ENCODE data around the gene FILIP1L. TPM values are rescaled to one million over a fixed set of nuclear protein-coding genes. Genes with fewer than 3 reads are reported as not detected.

Gene FILIP1L
- total and polyA plus RNA-seq, 2 of the 13 experiments (the other 11 are each of a cell fraction or from before 2014, with no cell fraction given): 8.1 to 187 TPM

DNA sequence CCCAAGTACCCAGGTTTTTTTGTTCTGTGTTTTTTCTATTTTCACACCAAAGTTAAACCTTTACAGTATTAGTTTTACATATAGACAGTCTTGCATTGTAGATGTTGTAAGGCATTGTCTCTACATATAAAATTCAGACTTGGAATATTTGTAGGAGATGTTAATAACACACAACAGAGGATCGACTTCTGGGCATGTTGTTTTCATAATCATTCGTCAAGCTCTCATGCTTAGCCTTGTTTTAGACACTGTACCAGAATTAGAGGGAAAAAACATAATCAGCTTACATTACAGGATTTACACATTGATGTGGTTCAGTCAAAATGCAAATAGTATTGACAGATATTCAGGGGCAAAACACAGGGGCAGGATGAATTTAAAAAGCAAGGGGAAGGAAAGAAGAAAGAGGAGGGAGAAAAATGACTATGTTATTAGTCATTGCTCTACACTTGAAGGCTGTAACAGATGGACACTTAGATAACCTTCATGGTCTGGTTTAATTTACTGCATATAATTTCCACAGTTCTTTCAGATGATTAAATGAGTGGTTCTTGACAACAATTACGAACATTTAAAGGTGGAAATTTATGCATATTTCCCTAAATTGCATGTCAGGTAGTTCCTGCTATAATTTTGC lies 289.2 kb downstream of the FILIP1L start (continued):
- TF ChIP-seq, protein P1, sequence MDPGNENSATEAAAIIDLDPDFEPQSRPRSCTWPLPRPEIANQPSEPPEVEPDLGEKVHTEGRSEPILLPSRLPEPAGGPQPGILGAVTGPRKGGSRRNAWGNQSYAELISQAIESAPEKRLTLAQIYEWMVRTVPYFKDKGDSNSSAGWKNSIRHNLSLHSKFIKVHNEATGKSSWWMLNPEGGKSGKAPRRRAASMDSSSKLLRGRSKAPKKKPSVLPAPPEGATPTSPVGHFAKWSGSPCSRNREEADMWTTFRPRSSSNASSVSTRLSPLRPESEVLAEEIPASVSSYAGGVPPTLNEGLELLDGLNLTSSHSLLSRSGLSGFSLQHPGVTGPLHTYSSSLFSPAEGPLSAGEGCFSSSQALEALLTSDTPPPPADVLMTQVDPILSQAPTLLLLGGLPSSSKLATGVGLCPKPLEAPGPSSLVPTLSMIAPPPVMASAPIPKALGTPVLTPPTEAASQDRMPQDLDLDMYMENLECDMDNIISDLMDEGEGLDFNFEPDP (CRISPR knock-in tag; conservative IDR thresholded peaks at IDR 0.05): no peak
- no peak for TF ChIP-seq ZNF580 (CRISPR knock-in tag; IDR thresholded peaks at IDR 0.05; ENCODE audit: borderline replicate concordance, low read depth)

GRCh38 chr3:99823723-99824711 lies 290.3 kb downstream of the FILIP1L start:
- WGBS (ENCODE audit: low lambda C conversion rate): 87% methylated on average over 14 of the region's 14 CpGs
- H4K20me1 ChIP-seq (ENCODE audit: insufficient read depth, low read length): no peaks in the 10 kb centered on the region
- in situ Hi-C loops (cut with HindIII; ENCODE audit: extremely low pct_ligation_motif_present, low pct_unique_long_range_greater_than_20kb): loop anchor here (25.0 kb wide), 1 partner anchor 888 kb away; the partner anchor contains the start of gene TFG
- DNase-seq (ENCODE audit: low spot score) (no peak), FAIRE-seq (no peak), ATAC-seq (peak; percentile 36; the same call in 1 of the 3 replicates)
- H3K27ac ChIP-seq (ENCODE audit: extremely low read length, insufficient read depth, low read length): no peak overlapping the region
- no peaks in the 10 kb centered on the region for H3K36me3 ChIP-seq (replicated peaks in 1 of 2; ENCODE audit: control insufficient read depth in 1 of 2, insufficient read depth in 2 of 2, low read length in 2 of 2)
- POLR2A ChIA-PET: interaction anchor here (0.8 to 1.4 kb wide), 2 partner anchors 10 to 437 kb away, joined by 4 to 5 read pairs; partner anchors contain the start of gene TBC1D23
- H3K9ac ChIP-seq (ENCODE audit: insufficient read depth, low read depth, low read length): no peak overlapping the region
- TF ChIP-seq, protein P2, sequence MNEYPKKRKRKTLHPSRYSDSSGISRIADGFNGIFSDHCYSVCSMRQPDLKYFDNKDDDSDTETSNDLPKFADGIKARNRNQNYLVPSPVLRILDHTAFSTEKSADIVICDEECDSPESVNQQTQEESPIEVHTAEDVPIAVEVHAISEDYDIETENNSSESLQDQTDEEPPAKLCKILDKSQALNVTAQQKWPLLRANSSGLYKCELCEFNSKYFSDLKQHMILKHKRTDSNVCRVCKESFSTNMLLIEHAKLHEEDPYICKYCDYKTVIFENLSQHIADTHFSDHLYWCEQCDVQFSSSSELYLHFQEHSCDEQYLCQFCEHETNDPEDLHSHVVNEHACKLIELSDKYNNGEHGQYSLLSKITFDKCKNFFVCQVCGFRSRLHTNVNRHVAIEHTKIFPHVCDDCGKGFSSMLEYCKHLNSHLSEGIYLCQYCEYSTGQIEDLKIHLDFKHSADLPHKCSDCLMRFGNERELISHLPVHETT (CRISPR knock-in tag; conservative IDR thresholded peaks at IDR 0.05): no peak
- no peak for TF ChIP-seq BRD4 (CRISPR knock-in tag; IDR thresholded peaks at IDR 0.05)
- TF ChIP-seq, protein P3, sequence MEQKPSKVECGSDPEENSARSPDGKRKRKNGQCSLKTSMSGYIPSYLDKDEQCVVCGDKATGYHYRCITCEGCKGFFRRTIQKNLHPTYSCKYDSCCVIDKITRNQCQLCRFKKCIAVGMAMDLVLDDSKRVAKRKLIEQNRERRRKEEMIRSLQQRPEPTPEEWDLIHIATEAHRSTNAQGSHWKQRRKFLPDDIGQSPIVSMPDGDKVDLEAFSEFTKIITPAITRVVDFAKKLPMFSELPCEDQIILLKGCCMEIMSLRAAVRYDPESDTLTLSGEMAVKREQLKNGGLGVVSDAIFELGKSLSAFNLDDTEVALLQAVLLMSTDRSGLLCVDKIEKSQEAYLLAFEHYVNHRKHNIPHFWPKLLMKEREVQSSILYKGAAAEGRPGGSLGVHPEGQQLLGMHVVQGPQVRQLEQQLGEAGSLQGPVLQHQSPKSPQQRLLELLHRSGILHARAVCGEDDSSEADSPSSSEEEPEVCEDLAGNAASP (CRISPR knock-in tag; IDR thresholded peaks at IDR 0.05; ENCODE audit: borderline replicate concordance): no peak
- no peak for TF ChIP-seq KDM3A (CRISPR knock-in tag; IDR thresholded peaks at IDR 0.05; ENCODE audit: low read depth)
- TF ChIP-seq ZNF891 (CRISPR knock-in tag; IDR thresholded peaks at IDR 0.05): no peak
- no peaks in the 10 kb centered on the region for H3K27me3 ChIP-seq (ENCODE audit: control insufficient read depth in 1 of 2, insufficient read depth in 2 of 2, low read length in 2 of 2)
- no peak overlapping the region for H2AFZ ChIP-seq (ENCODE audit: low read length)
- H3K4me1 ChIP-seq (ENCODE audit: insufficient read depth, low read length): peaks cover 26% of the 10 kb centered on the region
- BruUV-seq (replicated peaks): no TSS peak
- H3K4me2 ChIP-seq (ENCODE audit: low read depth, low read length): no peak overlapping the region
- intact Hi-C loops (cut with micrococcal nuclease; ENCODE audit: unreplicated experiment): no loop called here
- H3K9me3 ChIP-seq (ENCODE audit: low read length): no peaks in the 10 kb centered on the region
- CTCF ChIA-PET (ENCODE audit: low intra/inter-chr PET ratio, low total read pairs): no interaction called here
- no peak overlapping the region for H3K4me3 ChIP-seq (replicated peaks in 1 of 3; ENCODE audit: insufficient read depth in 1 of 3, low read depth in 2 of 3, low read length in 3 of 3)
- H3K79me2 ChIP-seq (ENCODE audit: insufficient read depth, low read length): peaks cover 17% of the 10 kb centered on the region

Measured in HepG2 (cell line).